OCI-LY1 (cell line): ENCODE data around the gene ICE1.

Experiments used
- H2AFZ ChIP-seq: fragments of 200-600 bp; sonication (generic), shearing (Covaris generic); 2 replicates; pipeline ENCODE4 v1.6.0; 2014; ENCODE audit warnings: antibody characterized with exemption, mild to moderate bottlenecking, low read length
- H3F3A ChIP-seq: fragments of 200-600 bp; sonication (generic), shearing (Covaris generic); 2 replicates; pipeline ENCODE4 v1.6.0; 2014; ENCODE audit warnings: mild to moderate bottlenecking, antibody characterized with exemption, low read length, moderate library complexity; ENCODE audit not compliant: insufficient read depth
- H3K27ac ChIP-seq: fragments of 200-600 bp; sonication (generic); 2 replicates; pipeline ENCODE4 v1.5.1; 2014; ENCODE audit warnings: low read length, mixed run types, mild to moderate bottlenecking, low read depth; ENCODE audit not compliant: poor library complexity, severe bottlenecking
- H3K27me3 ChIP-seq: fragments of 200-600 bp; sonication (generic); 2 replicates; pipeline ENCODE4 v1.6.0; 2014; ENCODE audit warnings: antibody characterized with exemption, mild to moderate bottlenecking, low read length, moderate library complexity; ENCODE audit not compliant: insufficient read depth
- H3K36me3 ChIP-seq: fragments of 200-600 bp; sonication (generic); 2 replicates; pipeline ENCODE4 v1.6.1; 2014; ENCODE audit warnings: mild to moderate bottlenecking, antibody characterized with exemption, low read length, moderate library complexity, mixed read lengths; ENCODE audit not compliant: insufficient read depth
- H3K4me1 ChIP-seq: fragments of 200-600 bp; sonication (generic); 2 replicates; pipeline ENCODE4 v1.5.1; 2014; ENCODE audit warnings: mild to moderate bottlenecking, low read length, moderate library complexity; ENCODE audit not compliant: insufficient read depth, severe bottlenecking
- H3K4me2 ChIP-seq: fragments of 200-600 bp; sonication (generic), shearing (Covaris generic); 2 replicates; pipeline ENCODE4 v1.6.1; 2014; ENCODE audit warnings: low read length
- H3K4me3 ChIP-seq: fragments of 200-600 bp; sonication (generic); 2 replicates; pipeline ENCODE4 v1.5.1; 2014; ENCODE audit warnings: low read length, low read depth, mild to moderate bottlenecking, mixed read lengths; ENCODE audit not compliant: poor library complexity, severe bottlenecking
- H3K79me2 ChIP-seq: fragments of 200-600 bp; shearing (Covaris generic); 2 replicates; pipeline ENCODE4 v1.6.1; 2016; ENCODE audit warnings: mixed run types, low read length, mixed read lengths; ENCODE audit not compliant: insufficient read depth
- H3K9ac ChIP-seq: fragments of 200-600 bp; sonication (generic), shearing (Covaris generic); 2 replicates; pipeline ENCODE4 v1.6.1; 2014; ENCODE audit warnings: mild to moderate bottlenecking, low read length, mixed read lengths
- H3K9me2 ChIP-seq: fragments of 200-600 bp; sonication (generic), shearing (Covaris generic); 2 replicates; pipeline ENCODE4 v1.6.1; 2014; ENCODE audit warnings: low read depth, mild to moderate bottlenecking, low read length, mixed read lengths
- H3K9me3 ChIP-seq: fragments of 200-600 bp; shearing (Covaris generic); 2 replicates; pipeline ENCODE4 v1.6.1; 2014; ENCODE audit warnings: low read length, mixed read lengths
- H4K20me1 ChIP-seq: fragments of 200-600 bp; sonication (generic), shearing (Covaris generic); 2 replicates; pipeline ENCODE4 v1.6.0; 2016; ENCODE audit warnings: mild to moderate bottlenecking, low read length; ENCODE audit not compliant: insufficient read depth
- EZH2 ChIP-seq: fragments of 200-600 bp; sonication (generic), shearing (Covaris generic); IDR thresholded peaks from 2 replicates; pipeline ENCODE4 v1.8.0; 2017; ENCODE audit warnings: borderline replicate concordance, mixed run types, mild to moderate bottlenecking, antibody characterized with exemption, low read length, moderate library complexity, mixed read lengths
- TF ChIP-seq, protein P1 (sequence below): fragments of 200-600 bp; sonication (generic), shearing (Covaris generic); IDR thresholded peaks from 2 replicates; pipeline ENCODE4 v1.5.1; 2017; ENCODE audit warnings: mild to moderate bottlenecking, antibody characterized with exemption, low read length, moderate library complexity, mixed read lengths

The ICE1 gene

DNA sequence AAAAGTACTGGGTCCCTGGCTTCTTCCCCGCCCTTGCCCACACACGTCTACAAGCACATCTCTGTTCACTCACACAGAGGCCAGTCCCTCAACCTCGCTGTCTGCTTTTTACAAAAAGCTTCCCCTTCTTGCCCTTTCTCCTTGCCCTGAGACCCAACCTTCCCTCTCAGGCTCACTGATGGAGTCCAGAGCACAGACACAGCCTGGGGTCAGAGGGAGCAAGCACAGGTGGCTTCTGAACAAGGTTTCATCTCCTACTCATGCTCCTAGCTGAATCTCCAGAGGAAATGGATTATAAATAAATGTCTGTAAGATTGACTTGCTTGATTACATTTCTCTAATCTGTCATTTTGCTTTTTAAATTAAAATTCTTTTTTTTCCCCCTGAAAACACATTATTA is 101.8 kb downstream of the ICE1 start:
- no peaks in the 10 kb centered on the region for H4K20me1 ChIP-seq
- no peak overlapping the region for H3K9ac ChIP-seq
- H3K27ac ChIP-seq = no peak overlapping the region
- H3K9me3 ChIP-seq = no peaks in the 10 kb centered on the region
- H3K4me2 ChIP-seq = no peak overlapping the region
- H3K9me2 ChIP-seq = no peaks in the 10 kb centered on the region
- H3K4me1 ChIP-seq = no peaks in the 10 kb centered on the region
- no peaks in the 10 kb centered on the region for H3F3A ChIP-seq
- no peak overlapping the region for H3K4me3 ChIP-seq
- no peaks in the 10 kb centered on the region for H3K27me3 ChIP-seq
- TF ChIP-seq EZH2 = no peak
- TF ChIP-seq, protein P1, sequence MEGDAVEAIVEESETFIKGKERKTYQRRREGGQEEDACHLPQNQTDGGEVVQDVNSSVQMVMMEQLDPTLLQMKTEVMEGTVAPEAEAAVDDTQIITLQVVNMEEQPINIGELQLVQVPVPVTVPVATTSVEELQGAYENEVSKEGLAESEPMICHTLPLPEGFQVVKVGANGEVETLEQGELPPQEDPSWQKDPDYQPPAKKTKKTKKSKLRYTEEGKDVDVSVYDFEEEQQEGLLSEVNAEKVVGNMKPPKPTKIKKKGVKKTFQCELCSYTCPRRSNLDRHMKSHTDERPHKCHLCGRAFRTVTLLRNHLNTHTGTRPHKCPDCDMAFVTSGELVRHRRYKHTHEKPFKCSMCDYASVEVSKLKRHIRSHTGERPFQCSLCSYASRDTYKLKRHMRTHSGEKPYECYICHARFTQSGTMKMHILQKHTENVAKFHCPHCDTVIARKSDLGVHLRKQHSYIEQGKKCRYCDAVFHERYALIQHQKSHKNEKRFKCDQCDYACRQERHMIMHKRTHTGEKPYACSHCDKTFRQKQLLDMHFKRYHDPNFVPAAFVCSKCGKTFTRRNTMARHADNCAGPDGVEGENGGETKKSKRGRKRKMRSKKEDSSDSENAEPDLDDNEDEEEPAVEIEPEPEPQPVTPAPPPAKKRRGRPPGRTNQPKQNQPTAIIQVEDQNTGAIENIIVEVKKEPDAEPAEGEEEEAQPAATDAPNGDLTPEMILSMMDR = no peak
- no peak overlapping the region for H2AFZ ChIP-seq
- no peaks in the 10 kb centered on the region for H3K79me2 ChIP-seq
- no peaks in the 10 kb centered on the region for H3K36me3 ChIP-seq

DNA sequence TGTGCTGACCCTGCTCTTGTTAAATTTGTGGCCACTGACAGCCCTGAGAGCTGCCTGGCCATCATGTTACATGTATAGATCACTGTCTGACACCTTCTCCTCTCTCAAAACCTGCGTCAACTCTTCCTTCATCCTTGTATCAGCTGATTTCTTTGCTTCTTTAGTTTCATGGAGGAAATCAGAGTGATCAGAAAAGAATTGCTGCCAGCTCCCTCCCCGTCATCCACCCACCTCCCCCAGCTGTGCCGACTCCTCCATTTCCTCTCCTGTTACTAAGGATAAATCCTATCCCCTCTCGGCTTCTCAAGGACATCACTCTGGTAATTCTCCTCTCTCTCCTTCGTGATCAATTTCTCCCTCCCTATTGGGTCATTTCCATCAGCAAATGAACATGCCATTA is 108.9 kb downstream of the ICE1 start:
- H3K79me2 ChIP-seq = no peaks in the 10 kb centered on the region
- H3K27me3 ChIP-seq = 0 out of 2 replicates have a peak, but pooled peaks cover 3% of the 10 kb centered on the region
- no peaks in the 10 kb centered on the region for H3F3A ChIP-seq
- H3K9me2 ChIP-seq = no peaks in the 10 kb centered on the region
- H3K9me3 ChIP-seq = no peaks in the 10 kb centered on the region
- H2AFZ ChIP-seq = no peak overlapping the region
- TF ChIP-seq EZH2 = no peak
- TF ChIP-seq, protein P1 = no peak
- H4K20me1 ChIP-seq = no peaks in the 10 kb centered on the region
- no peak overlapping the region for H3K9ac ChIP-seq
- no peaks in the 10 kb centered on the region for H3K36me3 ChIP-seq
- H3K4me1 ChIP-seq = no peaks in the 10 kb centered on the region
- H3K4me3 ChIP-seq = no peak overlapping the region
- no peak overlapping the region for H3K4me2 ChIP-seq
- H3K27ac ChIP-seq = no peak overlapping the region

DNA sequence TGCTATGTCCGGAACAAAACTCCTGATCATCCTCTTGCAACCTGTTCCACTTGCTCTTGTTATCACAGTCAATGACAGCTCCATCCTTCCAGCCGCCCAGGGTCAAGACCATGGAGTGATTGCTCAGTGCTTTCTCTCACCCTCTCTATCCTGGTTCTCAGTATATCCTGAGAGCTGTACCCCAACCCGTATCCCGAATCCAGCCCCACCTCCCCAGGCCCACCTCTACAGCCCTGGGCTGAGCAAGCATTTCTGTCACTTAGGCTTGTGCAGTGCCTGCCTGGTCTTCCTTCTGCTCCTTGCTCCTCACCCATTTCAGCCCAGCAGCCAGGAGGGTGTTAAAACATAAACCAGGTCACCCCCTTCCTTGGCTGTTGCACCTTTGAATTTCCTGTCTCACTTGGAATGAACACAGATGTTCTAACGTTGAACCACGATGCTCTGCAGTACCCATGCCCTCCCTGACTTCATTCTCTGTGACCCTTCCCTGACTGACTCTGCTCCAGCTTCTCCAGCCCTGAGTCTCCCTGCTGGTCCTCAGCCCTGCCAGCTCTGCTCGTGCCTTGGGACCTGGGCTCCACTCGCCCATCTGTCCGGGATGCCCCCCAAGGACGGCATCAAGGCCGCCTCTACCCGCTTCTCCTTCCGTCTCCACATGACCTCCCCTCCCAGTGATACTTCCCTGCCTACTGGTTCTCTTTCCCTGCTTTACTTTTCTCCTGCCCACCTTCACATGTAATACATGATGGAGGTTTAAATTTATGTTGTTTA is 110.0 kb downstream of the ICE1 start:
- Histone ChIP-seq H3K36me3 (no peaks in the 10 kb centered on the region), H3K4me3 (no peak overlapping the region), H3K9me2 (no peaks in the 10 kb centered on the region), H3K27me3 (0 out of 2 replicates have a peak, but pooled peaks cover 4% of the 10 kb centered on the region), H3K27ac (no peak overlapping the region), H4K20me1 (no peaks in the 10 kb centered on the region), H3K9me3 (no peaks in the 10 kb centered on the region), H3K4me1 (no peaks in the 10 kb centered on the region), H3K4me2 (no peak overlapping the region), H3F3A (no peaks in the 10 kb centered on the region), H3K79me2 (no peaks in the 10 kb centered on the region), H2AFZ (no peak overlapping the region), H3K9ac (no peak overlapping the region)
- no peak for TF ChIP-seq EZH2
- TF ChIP-seq, protein P1 = no peak
